Skeletal muscle satellite cell (primary cell): ENCODE results near the gene COPE.

Source experiments
- H3K27me3 ChIP-seq: 2 replicates; pipeline ENCODE4 v1.7.0; 2013; ENCODE audit warnings: low read length; ENCODE audit not compliant: control insufficient read depth, insufficient read depth
- H3K36me3 ChIP-seq: 2 replicates; pipeline ENCODE4 v1.7.0; 2013; ENCODE audit warnings: mild to moderate bottlenecking, control low read depth, low read length; ENCODE audit not compliant: insufficient read depth
- H3K4me1 ChIP-seq: 2 replicates; pipeline ENCODE4 v1.7.0; 2013; ENCODE audit warnings: low read length; ENCODE audit not compliant: control insufficient read depth, insufficient read depth
- H3K4me2 ChIP-seq: 2 replicates; pipeline ENCODE4 v1.7.0; 2013; ENCODE audit warnings: mild to moderate bottlenecking, low read length
- H3K4me3 ChIP-seq: 2 replicates; pipeline ENCODE4 v1.7.0; 2013; ENCODE audit warnings: low read length
- H3K9ac ChIP-seq: 2 replicates; pipeline ENCODE4 v1.7.0; 2013; ENCODE audit warnings: mild to moderate bottlenecking, low read depth, low read length, moderate library complexity
- H3K9me3 ChIP-seq: replicated peaks from 2 replicates; pipeline ENCODE4 v1.7.0; 2013; ENCODE audit warnings: mild to moderate bottlenecking, control low read depth, low read length

The COPE gene

DNA sequence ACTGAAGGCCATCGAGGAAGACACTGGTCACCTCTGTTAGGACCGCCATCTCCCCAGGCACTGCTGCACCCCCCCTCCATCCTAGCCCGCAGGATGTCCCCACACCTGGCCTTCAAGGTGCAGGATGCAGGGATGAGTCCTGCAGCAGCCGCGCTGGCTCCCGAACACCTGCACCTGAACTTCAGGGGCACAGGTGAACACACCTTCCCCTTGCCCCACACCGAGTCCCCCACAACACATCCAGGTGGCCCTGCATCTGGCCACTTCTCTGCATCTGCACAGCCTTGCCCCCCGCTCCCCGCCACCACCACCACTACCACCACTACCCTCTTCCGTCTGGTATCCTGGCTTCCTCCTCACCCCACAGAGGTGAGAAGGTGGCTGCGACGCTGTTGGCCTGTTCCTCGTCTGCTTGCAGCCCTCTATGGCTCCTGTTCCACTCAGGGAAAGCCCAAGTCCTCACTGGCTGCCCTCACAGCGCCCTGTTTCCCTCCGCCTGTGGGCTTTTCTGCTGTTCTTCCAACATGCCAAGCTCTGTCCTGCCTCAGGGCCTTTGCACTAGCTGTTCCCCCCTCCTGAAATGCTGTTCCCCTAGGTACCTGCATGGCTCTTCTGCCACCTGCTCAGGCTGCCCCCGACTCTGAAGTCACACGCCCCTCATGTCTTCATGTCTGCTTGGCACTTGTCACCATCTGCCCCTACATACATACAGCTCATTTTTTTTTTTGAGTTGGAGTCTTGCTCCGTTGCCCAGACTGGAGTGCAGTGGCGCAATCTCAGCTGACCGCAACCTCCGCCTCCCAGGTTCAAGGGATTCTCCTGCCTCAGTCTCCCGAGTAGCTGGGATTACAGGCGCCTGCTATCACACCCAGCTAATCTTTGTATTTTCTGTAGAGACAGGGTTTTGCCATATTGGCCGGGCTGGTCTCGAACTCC, 21.8 kb downstream of the COPE start:
- Histone ChIP-seq H3K36me3 (peaks cover 13% of the 10 kb centered on the region), H3K4me2 (no peak overlapping the region), H3K4me3 (no peak overlapping the region)

DNA sequence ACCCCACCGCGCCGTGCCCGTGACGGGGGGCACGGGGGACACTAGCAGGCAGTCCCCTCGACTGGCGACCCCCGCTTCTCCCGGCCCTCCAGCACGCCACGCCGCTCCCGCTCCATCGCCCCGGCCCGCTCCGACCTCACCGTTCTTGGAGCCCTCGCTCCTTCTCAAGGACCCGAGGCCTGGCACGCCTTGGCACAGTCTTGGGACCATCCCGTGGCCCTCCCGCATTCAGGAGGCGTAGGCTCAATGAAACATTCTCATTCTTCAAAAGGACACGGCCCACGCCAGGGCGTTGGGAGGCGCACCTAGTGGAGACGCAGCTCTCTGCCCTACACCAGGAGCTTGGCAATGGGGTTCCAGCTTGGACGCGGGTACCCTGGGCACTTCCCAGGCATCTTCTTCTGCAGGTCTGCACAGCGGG, 22.8 kb downstream of the COPE start:
- peaks cover 14% of the 10 kb centered on the region for H3K4me1 ChIP-seq
- peak overlapping the region; percentile 31 for H3K4me2 ChIP-seq
- H3K9me3 ChIP-seq: no peaks in the 10 kb centered on the region
- peaks cover 13% of the 10 kb centered on the region for H3K36me3 ChIP-seq
- peaks cover 18% of the 10 kb centered on the region for H3K27me3 ChIP-seq
- no peak overlapping the region for H3K9ac ChIP-seq
- no peak overlapping the region for H3K4me3 ChIP-seq

More for the DNA sequence above, 21.8 kb downstream of the COPE start:
- H3K9ac ChIP-seq: no peak overlapping the region
- H3K27me3 ChIP-seq: peaks cover 18% of the 10 kb centered on the region
- H3K9me3 ChIP-seq: no peaks in the 10 kb centered on the region
- peaks cover 14% of the 10 kb centered on the region for H3K4me1 ChIP-seq

DNA sequence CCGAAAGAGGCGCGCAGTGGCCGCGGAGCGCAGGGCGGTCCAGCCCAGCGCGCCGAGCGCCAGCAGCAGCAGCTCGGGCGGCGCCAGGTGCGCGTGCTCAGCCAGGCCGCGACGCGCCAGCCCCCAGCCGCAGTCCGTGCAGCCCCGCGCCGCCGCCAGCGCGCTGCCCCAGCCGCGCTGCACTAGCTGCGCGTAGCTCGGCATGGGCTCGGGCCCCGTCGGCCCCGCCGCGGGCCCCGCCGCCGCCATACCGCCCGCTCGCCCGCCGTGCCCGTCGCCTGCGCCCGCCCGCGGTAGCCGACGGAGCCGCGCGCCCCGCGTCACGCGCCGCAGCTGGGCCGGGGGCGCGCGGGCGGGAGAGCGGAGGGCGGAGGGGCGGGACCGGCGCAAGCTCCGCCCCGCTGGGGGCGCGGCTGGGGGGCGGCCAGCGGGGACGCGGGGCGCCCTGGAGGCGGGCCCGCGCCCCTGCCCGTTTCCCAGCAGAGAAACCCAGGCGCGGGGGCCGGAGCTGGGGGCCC, 23.3 kb downstream of the COPE start, which contains the start of gene CERS1:
Gene CERS1, minus strand, starts transcription at position 335 of the 518 bp plus-strand sequence. Its CDS starts 86 bp downstream, at position 249.
- H3K4me1 ChIP-seq: peaks cover 14% of the 10 kb centered on the region
- H3K9ac ChIP-seq: peak within 1 kb of the TSS; percentile 51
- H3K9me3 ChIP-seq: no peaks in the 10 kb centered on the region
- H3K36me3 ChIP-seq: peaks cover 13% of the 10 kb centered on the region
- H3K4me2 ChIP-seq: peak within 1 kb of the TSS; percentile 98
- peak within 1 kb of the TSS; percentile 72 for H3K4me3 ChIP-seq
- H3K27me3 ChIP-seq: peaks cover 18% of the 10 kb centered on the region

DNA sequence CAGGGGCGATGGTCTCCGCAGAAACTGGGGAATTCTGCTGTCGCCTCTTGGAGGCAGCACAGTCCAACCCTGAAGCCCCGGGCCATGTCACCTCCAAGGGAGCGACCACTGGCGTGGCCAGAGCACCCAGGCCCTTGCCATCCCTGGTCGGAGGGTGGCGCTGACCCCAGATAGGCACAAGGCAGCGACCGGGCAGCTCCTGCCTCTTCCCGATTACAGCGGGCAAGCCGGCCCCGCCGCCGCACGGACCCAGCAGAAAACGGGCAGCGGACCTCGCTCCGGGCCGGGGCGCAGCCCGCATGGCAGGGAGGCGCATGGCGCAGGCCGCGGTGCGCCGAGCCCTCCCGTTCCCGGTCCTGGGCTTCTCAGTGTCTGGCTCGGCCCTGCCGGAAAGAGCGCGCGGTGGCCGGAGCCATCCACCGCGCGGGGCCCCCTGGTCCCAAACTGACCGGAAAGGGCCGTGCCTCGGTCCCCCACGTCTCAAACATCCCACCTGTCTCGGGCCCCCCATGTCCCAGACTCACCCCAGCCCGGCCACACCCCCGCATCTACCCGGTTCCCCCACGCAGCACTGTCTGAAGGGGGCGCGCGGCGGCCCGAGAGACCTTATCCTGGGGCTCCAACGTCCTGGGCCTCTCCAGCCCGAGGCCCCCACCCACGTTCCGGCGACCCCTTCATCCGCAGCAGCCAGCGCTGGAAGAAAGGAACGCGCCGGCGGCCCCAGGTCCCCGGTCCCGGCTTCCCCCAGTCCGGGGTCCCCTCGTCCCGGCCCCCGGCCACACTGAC, 24.0 kb downstream of the COPE start:
- Histone ChIP-seq H3K9me3 (no peaks in the 10 kb centered on the region), H3K4me3 (peak overlapping the region; percentile 72), H3K36me3 (peaks cover 12% of the 10 kb centered on the region), H3K4me1 (peaks cover 14% of the 10 kb centered on the region), H3K27me3 (peaks cover 18% of the 10 kb centered on the region), H3K9ac (peak overlapping the region; percentile 51), H3K4me2 (peak overlapping the region; percentile 98)

DNA sequence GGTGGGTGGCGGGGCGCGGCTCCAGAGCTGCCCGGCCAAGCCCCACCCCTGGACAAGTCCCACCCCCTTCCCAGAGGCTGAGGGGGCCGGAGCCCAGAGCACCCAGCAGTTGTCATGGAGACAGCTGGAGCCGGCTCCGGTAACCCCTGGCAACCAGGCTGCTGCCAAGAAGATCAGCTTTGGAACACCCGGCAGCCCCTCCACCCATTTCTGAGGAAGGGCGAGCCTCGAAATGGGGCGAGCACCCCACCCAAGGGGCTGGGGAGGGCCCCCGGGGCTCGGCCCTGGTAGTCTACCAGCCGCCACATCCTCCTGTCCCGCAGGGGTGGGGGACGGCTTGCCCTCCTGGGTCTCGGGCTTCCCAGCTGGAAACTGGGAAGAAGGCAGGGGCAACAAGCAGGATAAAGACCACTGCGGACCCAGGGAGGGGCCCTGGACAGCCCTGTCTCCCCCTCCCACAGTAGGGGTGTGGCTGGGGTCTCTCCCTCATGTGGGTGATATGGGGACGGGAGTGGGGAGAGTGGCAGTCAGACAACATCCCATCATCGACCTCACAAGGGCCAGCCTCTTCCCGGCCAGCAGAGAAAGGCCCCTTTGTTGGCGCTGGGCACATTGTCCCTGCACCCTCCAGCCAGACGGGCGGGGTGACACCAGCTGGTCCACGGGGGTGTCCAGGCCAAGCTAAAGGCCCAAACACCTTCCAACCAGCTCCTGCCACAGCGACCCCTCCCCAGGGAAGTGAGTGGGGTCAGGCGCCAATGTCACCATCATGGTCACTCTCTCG, 24.7 kb downstream of the COPE start:
- H3K4me2 ChIP-seq: peak overlapping the region; percentile 98
- H3K4me3 ChIP-seq: peak overlapping the region; percentile 72
- H3K27me3 ChIP-seq: peaks cover 18% of the 10 kb centered on the region
- H3K36me3 ChIP-seq: peaks cover 6% of the 10 kb centered on the region
- peaks cover 14% of the 10 kb centered on the region for H3K4me1 ChIP-seq
- no peak overlapping the region for H3K9ac ChIP-seq
- H3K9me3 ChIP-seq: no peaks in the 10 kb centered on the region

DNA sequence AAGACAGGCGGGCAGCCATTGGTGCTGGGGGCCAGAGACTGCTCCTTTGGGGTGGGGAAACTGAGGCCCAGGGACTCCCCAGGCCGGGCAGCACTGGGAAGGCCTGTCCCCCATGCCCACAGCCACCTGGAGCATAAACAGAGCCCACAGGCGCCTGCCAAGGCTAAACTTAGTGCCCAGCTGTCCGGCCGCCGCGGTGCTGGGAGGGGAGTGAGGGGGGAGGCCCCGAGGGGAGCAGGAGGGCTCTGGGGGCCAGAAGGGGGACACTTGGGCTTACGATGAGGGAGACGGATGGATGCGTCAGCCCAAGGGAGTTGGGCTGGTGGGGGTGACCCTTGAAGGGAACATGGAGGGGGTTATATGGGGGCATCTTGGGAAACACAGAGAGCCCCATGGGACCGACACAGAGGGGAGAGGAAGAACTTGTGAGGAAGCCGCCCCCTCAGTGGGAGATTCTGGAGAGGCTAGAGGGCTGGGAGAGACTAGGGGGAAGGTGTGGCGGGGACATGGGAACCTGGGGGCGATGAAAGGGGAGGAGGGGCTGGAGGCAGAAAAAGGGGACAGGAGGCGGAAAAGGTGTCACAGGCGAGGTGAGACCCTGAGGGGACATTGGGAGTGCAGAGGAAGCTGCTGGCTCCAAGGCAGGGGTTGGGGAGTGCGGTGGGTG, 25.5 kb downstream of the COPE start:
- Histone ChIP-seq H3K4me2 (no peak overlapping the region), H3K9me3 (no peaks in the 10 kb centered on the region), H3K4me1 (peaks cover 14% of the 10 kb centered on the region), H3K9ac (no peak overlapping the region), H3K36me3 (no peaks in the 10 kb centered on the region), H3K4me3 (no peak overlapping the region), H3K27me3 (peaks cover 18% of the 10 kb centered on the region)

DNA sequence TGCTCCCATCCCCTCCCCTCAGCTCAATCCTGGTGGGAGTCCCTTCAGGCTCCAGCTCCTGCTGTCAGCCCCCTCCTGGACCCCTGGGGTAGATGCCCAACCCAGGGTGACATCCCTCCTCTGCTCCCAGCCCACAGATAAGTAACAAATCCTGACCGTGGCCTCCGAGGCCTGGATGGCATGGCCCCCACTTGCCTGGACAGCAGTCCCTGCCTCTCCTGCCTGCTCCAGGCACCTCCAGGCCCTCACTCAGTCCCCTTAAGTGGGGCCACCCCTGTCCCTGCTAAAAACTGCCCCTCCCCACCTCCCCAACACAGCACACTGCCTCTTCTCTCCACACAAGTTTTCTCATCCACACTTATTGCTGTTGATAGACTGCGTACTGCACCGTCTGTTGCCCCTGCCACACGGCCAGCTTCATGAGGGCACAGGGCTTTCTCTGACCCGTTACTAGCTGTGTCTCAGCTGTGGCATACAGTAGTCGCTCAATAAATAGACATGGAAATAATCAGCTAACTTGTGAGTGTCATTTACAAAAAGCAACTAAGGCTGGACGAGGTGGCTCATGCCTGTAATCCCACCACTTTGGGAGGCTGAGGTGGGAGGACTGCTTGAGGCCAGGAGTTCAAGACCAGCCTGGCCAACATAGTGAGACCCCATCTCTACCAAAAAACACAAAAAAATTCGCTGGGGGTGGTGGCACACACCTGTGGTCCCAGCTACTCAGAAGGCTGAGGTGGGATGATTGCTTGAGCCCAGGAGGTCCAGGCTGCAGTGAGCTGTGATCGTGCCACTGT, 29.0 kb downstream of the COPE start:
- no peak overlapping the region for H3K4me3 ChIP-seq
- H3K9ac ChIP-seq: no peak overlapping the region
- H3K36me3 ChIP-seq: no peaks in the 10 kb centered on the region
- H3K27me3 ChIP-seq: peaks cover 17% of the 10 kb centered on the region
- peaks cover 9% of the 10 kb centered on the region for H3K4me1 ChIP-seq
- H3K4me2 ChIP-seq: no peak overlapping the region
- no peaks in the 10 kb centered on the region for H3K9me3 ChIP-seq

DNA sequence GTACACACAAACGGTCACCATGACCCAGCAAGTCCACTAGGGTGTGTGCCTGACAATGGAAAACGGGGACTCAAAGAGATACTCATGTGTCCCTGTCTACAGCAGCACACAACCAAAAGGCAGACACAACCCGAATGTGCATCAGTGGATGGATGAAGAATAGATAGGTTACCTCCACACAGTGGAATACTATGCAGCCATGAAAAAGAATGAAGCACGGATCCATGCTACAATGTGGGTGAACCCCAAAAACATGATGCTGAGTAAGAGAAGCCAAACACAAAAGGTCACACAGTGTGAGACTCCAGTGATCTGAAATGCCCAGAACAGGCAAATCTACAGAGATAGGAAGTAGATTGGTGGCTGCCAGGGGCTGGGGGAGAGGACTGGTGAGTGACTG, 32.2 kb downstream of the COPE start:
- no peaks in the 10 kb centered on the region for H3K9me3 ChIP-seq
- H3K9ac ChIP-seq: no peak overlapping the region
- H3K27me3 ChIP-seq: no peaks in the 10 kb centered on the region
- no peaks in the 10 kb centered on the region for H3K4me1 ChIP-seq
- no peaks in the 10 kb centered on the region for H3K36me3 ChIP-seq
- no peak overlapping the region for H3K4me2 ChIP-seq
- H3K4me3 ChIP-seq: no peak overlapping the region

DNA sequence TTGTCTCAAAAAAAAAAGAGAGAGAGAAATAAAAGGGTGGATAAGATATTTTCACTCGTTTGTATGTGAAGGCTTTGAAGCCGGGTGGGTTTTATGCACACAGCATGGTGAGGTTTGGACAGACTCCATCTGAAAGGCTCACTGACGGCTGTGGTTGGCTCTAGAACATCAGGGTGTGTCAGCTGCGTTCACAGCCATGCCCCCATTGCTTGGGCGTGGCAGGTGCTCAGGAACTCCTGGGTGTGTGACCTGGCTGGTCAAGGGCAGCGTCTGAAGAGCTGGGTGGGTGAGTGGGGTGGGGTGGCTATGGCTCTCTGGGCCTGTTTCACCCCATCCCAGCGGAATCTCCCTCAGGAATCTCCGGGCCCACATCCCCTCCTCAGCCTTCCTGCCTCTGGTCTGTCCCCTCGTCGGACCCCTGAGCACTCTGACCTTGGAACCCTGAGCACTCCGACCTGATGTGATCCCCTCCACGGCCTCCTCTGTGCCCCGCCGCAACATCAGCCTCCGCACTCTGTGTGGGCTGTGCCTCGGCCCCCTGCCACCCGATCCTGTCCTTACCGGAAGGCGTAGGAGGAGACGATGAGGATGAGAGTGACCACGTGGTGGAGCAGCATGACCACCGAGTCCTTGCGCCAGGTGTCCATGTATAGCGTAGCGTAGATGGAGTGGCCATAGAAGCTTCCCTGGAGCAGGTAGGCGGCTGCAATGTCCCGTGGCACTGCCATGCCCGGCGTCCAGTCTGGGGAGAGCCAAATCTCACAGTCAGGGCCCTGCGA, 35.5 kb downstream of the COPE start:
- no peaks in the 10 kb centered on the region for H3K9me3 ChIP-seq
- no peak overlapping the region for H3K4me2 ChIP-seq
- no peak overlapping the region for H3K9ac ChIP-seq
- no peaks in the 10 kb centered on the region for H3K27me3 ChIP-seq
- H3K4me1 ChIP-seq: no peaks in the 10 kb centered on the region
- H3K4me3 ChIP-seq: no peak overlapping the region
- H3K36me3 ChIP-seq: no peaks in the 10 kb centered on the region
